Measurements from ENCODE around the gene AHCTF1. TPM values are rescaled to one million over a fixed set of nuclear protein-coding genes. Genes with fewer than 3 reads are reported as not detected.

AHCTF1 gene
- total and polyA plus RNA-seq, 4 donors = 4.2 to 17.5 (median 10.6) TPM

- Histone ChIP-seq H3K36me3 (ENCODE audit: control insufficient read depth in 4 of 4, insufficient read depth in 3 of 4, low read depth in 1 of 4, low read length in 3 of 4) (no peaks in the 10 kb centered on the region), H3K9ac (ENCODE audit: low read depth in 1 of 2, low read length in 2 of 2) (no peak overlapping the region), H3K4me1 (ENCODE audit: control insufficient read depth in 4 of 4, insufficient read depth in 4 of 4, low read length in 3 of 4) (no peaks in the 10 kb centered on the region), H3K4me3 (ENCODE audit: low read depth in 1 of 3, low read length in 3 of 3) (no peak overlapping the region), H3K27me3 (ENCODE audit: control insufficient read depth in 4 of 4, insufficient read depth in 4 of 4, low read length in 3 of 4) (no peaks in the 10 kb centered on the region), H3K9me3 (ENCODE audit: control insufficient read depth in 4 of 4, low read length in 3 of 4) (peaks cover 0 to 2% (median under 1%) of the 10 kb centered on the region in 4 donors), H3K27ac (ENCODE audit: low read depth in 1 of 2, low read length in 2 of 2) (no peak overlapping the region)
- no peak for DNase-seq (ENCODE audit: low spot score)
- 93% methylated on average over 6 of the region's 6 CpGs for WGBS
- no peak for TF ChIP-seq ZBTB33 (IDR thresholded peaks at IDR 0.05)
- TF ChIP-seq MAX (IDR thresholded peaks at IDR 0.05) = no peak
- no peak for TF ChIP-seq TAF1 (conservative IDR thresholded peaks at IDR 0.05)
- no peak for TF ChIP-seq JUND (IDR thresholded peaks at IDR 0.05)
- no peak for TF ChIP-seq NR2F2 (IDR thresholded peaks at IDR 0.05)
- no peak for TF ChIP-seq FOXA2 (IDR thresholded peaks at IDR 0.05)
- no peak for TF ChIP-seq SP1 (IDR thresholded peaks at IDR 0.05)
- no peak for TF ChIP-seq HNF4A (conservative IDR thresholded peaks at IDR 0.05)
- TF ChIP-seq YY1 (IDR thresholded peaks at IDR 0.05) = no peak
- TF ChIP-seq REST (IDR thresholded peaks at IDR 0.05) = no peak
- TF ChIP-seq RXRA (IDR thresholded peaks at IDR 0.05) = no peak
- TF ChIP-seq FOXA1 (IDR thresholded peaks at IDR 0.05) = no peak
- no peak for TF ChIP-seq GABPA (IDR thresholded peaks at IDR 0.05 in 1 of 2, conservative IDR thresholded peaks at IDR 0.05 in 1 of 2)
- TF ChIP-seq RAD21 (IDR thresholded peaks at IDR 0.05) = no peak
- TF ChIP-seq ATF3 (IDR thresholded peaks at IDR 0.05) = no peak
- no peak for TF ChIP-seq CTCF (IDR thresholded peaks at IDR 0.05; ENCODE audit: low read depth, low read length, missing input control)
- no peak for TF ChIP-seq EGR1 (IDR thresholded peaks at IDR 0.05; ENCODE audit: low read depth in 2 of 2)
- no peak for TF ChIP-seq HNF4G (IDR thresholded peaks at IDR 0.05)
Measured at GRCh38 chr1:246946366-246946765, 14.6 kb upstream of the AHCTF1 start.
